ENCODE measurements around the gene MAP3K12.
A peak's percentile ranks its signal among the peaks of the same experiment; 100 is the strongest.

MAP3K12 gene

GRCh38 chr12:53502983-53503728, 3.9 kb upstream of the MAP3K12 start:
- H3K27me3 ChIP-seq (ENCODE audit: insufficient read depth, poor library complexity, severe bottlenecking), result no peaks in the 10 kb centered on the region
- TF ChIP-seq GABPA (IDR thresholded peaks at IDR 0.05; ENCODE audit: low read depth) (no peak), POLR2AphosphoS5 (IDR thresholded peaks at IDR 0.05; ENCODE audit: low read depth) (no peak), REST (IDR thresholded peaks at IDR 0.05; ENCODE audit: insufficient replicate concordance, low read depth) (no peak), SPI1 (IDR thresholded peaks at IDR 0.05; ENCODE audit: borderline replicate concordance, low read depth) (no peak), CTCF (IDR thresholded peaks at IDR 0.05; ENCODE audit: insufficient read depth, low read length) (no peak)
- peak overlapping the region; percentile 84 for H3K4me3 ChIP-seq (replicated peaks; ENCODE audit: insufficient read depth, low read length)
- DNase-seq (ENCODE audit: low read depth in 1 of 2, low spot score in 1 of 2), result no peak
- peak overlapping the region; percentile 97 for H3K27ac ChIP-seq (replicated peaks)

- peak overlapping the region; percentile 84 for H3K4me3 ChIP-seq (replicated peaks; ENCODE audit: insufficient read depth, low read length)
- peak overlapping the region; percentile 97 for H3K27ac ChIP-seq (replicated peaks)
- no peak for TF ChIP-seq CTCF (IDR thresholded peaks at IDR 0.05; ENCODE audit: insufficient read depth, low read length)
- TF ChIP-seq GABPA (IDR thresholded peaks at IDR 0.05; ENCODE audit: low read depth), result no peak
- TF ChIP-seq REST (IDR thresholded peaks at IDR 0.05; ENCODE audit: insufficient replicate concordance, low read depth), result no peak
- no peak for TF ChIP-seq POLR2AphosphoS5 (IDR thresholded peaks at IDR 0.05; ENCODE audit: low read depth)
- TF ChIP-seq SPI1 (IDR thresholded peaks at IDR 0.05; ENCODE audit: borderline replicate concordance, low read depth), result no peak
- peak in 1 of 2 experiments; percentile 25 for DNase-seq (ENCODE audit: low read depth in 1 of 2, low spot score in 1 of 2)
- H3K27me3 ChIP-seq (ENCODE audit: insufficient read depth, poor library complexity, severe bottlenecking), result no peaks in the 10 kb centered on the region
Measured at GRCh38 chr12:53502331-53502730, 3.1 kb upstream of the MAP3K12 start.

- peak overlapping the region; percentile 97 for H3K27ac ChIP-seq (replicated peaks)
- peak in 1 of 2 experiments; percentile 41 for DNase-seq (ENCODE audit: low read depth in 1 of 2, low spot score in 1 of 2)
- TF ChIP-seq POLR2AphosphoS5 (IDR thresholded peaks at IDR 0.05; ENCODE audit: low read depth) (no peak), SPI1 (IDR thresholded peaks at IDR 0.05; ENCODE audit: borderline replicate concordance, low read depth) (no peak), GABPA (IDR thresholded peaks at IDR 0.05; ENCODE audit: low read depth) (no peak), REST (IDR thresholded peaks at IDR 0.05; ENCODE audit: insufficient replicate concordance, low read depth) (no peak), CTCF (IDR thresholded peaks at IDR 0.05; ENCODE audit: insufficient read depth, low read length) (no peak)
- H3K4me3 ChIP-seq (replicated peaks; ENCODE audit: insufficient read depth, low read length), result peak overlapping the region; percentile 84
- no peaks in the 10 kb centered on the region for H3K27me3 ChIP-seq (ENCODE audit: insufficient read depth, poor library complexity, severe bottlenecking)
Measured at GRCh38 chr12:53501615-53502181, 2.4 kb upstream of the MAP3K12 start.
